GM18870 (cell line): ENCODE results near the gene HOXA6.

ENCODE experiments used
- ATAC-seq: cut with Tn5 transposase; IDR thresholded peaks from one replicate; pipeline ENCODE4 v1.9.1; 2021; ENCODE audit warnings: moderate library complexity; ENCODE audit not compliant: unreplicated experiment

Gene HOXA6

DNA sequence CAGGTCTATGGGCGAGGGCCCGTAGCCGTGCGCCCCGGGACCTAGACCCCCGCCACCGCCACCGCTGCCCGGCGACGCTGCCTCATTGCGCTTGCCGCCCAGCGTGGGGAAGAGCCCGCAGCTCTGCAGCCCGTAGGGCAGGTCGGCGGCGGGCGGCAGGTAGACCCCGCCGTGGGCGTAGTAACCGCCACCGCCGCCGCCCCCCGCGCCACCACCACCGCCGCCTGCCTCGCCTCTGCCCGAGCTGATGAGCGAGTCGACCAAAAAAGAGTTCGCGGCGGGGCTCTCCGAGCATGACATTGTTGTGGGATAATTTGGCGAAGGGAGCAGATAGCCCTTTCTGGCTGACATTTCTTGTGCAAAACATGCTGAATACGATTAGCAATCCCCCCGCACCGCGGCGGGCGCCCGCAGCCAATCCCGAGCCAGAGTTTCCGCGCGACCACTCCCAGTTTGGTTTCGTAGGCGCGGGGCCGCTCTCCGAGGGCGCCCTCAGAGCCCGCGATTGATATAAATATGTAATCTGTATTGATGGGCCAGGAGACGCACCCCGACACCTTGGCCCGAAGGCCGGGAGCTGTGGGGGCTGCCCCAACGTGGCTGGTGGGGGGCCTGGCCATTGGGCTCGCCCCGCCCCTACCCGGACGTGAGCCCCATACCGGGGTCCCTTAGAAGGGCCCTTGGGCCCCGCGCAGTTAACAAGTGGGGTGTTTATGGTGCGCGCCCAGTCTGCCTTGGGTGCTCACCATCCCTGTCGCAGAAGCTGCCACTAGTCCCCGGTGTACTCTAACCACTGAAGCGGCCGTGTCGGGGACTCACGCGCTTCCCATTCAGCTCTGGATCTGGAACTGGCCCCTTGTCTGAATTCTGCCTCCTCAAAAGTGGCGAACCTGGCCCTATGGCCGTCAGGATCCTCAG lies 26.6 kb upstream of the HOXA6 start, which contains the start of gene HOXA10:
Gene HOXA10, minus strand, starts transcription at position 365 of the 918 bp plus-strand sequence. Its CDS starts 14 bp downstream, at position 351.
- no peak for ATAC-seq

- no peak for ATAC-seq
These were observed 26.0 kb upstream of the HOXA6 start for GRCh38 chr7:27173511-27173955.

GRCh38 chr7:27172823-27173510 lies 25.4 kb upstream of the HOXA6 start:
- ATAC-seq = no peak

GRCh38 chr7:27172315-27172774 lies 24.8 kb upstream of the HOXA6 start:
- no peak for ATAC-seq

DNA sequence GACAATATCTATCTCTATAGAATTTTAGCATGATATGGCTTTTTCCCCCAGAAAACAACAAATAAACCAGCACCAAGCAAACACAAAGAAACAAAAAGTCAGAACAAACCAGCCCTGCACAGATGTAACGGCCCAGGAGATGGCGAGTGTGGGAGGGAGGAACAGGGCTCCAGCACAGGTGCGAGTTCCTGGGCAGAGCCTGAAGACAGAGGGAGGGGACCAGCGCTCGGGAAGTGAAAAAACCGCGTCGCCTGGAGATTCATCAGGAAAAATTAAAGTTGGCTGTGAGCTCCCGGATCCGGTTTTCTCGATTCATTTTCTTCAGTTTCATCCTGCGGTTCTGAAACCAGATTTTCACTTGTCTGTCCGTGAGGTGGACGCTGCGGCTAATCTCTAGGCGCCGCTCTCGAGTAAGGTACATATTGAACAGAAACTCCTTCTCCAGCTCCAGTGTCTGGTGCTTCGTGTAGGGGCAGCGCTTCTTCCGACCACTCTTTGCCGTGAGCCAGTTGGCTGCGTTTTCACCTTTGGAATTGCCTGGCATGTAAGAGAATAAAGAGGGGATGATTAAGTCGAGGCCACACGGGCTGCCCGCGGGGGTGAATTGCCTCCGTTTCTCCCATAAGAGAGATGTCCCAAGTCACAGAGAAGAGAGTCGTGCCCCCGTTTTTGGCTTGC lies 24.2 kb upstream of the HOXA6 start:
- no peak for ATAC-seq

DNA sequence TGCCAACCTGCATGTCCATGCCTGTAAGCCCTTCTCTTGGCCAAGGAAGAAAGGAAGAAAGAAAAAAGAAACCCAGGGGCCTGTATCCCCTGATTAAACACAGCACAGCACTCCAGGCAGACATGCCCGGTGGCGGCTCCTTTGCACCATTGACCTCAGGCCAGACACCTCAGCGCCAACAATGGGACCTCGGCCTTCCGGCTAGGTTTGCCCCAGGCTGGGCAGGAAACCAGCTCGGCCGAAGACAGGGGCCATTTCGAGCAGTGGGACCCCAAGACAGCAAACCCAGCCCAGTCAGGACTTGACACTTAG lies 23.7 kb upstream of the HOXA6 start:
- ATAC-seq = no peak

- no peak for ATAC-seq
These were observed 23.1 kb upstream of the HOXA6 start for GRCh38 chr7:27170426-27171324.

DNA sequence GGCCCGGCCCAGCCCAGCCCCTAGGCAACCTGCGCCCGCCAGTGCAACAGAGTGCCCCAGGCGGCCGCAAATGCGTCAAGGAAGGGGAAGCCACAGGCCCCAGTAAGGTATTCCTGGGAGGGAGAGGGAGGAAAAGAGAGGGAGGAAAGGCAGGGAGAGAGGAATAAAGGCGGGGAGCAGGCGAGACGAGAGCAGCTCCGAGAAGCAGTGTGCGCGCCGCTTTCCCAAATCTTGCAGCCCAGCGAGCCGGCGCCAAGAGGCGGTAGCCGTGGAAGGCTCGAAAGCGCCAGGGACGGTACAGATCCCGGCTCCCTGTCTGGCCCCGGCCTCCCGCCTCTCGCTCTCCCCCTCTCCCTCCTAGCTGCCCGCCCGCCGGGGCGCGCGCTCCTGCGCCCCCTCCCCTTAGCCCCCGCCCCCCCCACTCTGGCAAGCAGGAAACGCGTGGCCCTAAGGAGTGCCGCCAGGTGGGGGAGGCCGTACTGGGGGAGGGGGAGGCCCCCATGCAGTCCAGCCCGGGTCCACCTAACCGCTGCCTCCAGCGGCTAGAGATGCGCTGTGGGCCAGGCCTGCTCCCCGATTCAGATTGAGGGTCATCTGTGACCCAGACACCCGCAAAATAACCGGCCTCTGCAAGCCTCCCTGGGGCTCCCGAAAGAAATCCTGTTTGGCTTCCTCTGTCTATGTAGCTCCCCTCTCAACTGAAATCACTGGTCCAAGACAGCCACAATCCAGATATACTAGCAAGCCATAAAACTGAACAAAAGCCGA lies 22.3 kb upstream of the HOXA6 start:
- ATAC-seq = no peak

DNA sequence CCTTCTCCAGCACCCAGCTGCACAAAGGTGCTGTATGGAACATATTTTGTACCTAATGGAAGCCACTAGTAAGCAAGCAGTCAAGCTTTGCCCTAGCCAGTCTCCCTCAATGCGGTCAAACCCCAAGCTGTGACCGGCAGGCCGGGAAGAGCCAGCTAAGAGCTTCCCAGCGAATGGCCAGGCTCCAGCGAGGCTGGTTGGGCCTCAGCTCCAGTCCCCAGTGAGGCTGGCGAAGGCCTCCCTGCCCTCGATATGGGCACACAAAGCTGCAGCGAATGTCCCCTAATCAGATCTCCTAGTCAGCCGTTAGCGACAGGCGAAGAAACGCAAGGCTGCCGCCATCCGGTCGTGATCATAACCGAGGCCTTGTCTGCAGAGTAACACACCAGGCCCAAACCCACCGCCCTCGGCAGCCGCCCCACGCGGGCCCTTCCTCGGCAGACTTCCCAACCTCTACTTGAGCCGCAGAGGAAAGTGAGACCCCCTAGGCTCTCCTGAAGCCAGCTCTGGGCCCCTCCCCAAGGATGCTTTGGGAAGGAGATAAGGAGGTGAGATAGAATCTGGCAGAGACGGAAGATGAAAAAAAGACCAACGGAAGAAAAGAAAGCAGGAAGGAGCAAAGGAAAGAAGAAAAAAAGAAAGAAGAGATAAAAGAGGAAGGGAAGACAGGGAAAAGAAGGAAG lies 20.8 kb upstream of the HOXA6 start:
- no peak for ATAC-seq

DNA sequence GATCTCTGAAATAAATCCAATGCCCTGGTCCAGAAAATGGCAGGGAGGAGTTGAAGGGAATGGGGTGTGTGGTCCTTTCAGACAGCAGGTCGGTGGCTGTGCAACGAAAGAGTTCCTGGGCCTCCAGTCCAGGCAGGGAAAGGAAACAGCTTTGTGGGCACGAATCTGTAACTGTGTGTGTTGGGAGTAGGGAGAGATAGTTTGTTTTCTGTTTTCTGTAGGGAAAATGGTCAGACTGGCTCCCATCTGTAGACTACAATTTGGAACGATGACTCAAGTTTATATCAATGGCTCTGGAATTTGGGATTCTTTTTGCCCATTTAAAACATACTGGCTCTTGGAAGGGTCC lies 20.3 kb upstream of the HOXA6 start:
- ATAC-seq = no peak

DNA sequence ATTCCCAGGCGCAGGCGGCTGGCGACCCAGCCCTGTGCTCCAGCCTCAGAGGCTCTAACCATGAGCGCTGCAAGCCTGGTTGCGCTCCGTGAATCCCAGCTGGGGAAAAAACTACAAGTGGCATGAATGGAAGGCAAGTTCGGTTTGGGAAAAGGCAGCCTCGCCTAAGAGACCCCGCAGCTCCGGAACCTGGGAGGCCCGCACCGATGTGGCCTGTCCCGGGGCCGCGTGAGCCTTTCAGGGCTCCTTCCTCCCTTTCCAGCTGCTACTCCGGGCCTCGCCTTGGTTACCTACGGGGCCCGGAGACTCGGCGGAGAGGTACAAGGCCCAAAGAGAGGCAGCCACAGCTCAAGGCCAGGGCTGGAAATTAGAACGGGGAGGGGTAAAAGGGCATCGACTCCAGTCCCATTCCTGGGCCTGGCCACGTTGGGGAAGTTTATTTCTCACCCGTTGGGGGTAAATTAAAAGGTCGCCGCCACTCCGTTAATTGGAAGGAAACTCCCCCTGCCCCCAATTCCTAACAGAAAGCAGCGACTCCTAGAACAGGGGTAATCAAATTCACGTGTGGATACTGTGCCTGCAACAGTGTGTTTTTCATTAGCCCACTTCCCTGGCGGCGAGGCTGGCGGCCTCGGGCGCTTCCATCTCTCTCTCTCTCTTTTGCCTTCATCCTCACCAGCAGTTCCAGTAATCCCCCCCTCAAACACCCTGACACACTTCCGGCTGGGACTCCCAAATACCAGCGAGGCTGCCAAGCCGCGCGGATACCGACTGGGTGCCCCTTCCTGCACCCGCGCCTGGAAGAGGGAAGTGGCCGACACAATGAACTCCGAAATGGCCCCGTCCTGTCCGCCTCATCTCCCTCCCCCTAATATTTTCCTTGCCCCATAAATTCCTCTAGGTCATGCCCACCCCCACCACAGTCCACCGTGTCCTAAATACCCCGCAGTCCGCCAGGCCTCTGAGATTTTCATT lies 19.2 kb upstream of the HOXA6 start:
- no peak for ATAC-seq

DNA sequence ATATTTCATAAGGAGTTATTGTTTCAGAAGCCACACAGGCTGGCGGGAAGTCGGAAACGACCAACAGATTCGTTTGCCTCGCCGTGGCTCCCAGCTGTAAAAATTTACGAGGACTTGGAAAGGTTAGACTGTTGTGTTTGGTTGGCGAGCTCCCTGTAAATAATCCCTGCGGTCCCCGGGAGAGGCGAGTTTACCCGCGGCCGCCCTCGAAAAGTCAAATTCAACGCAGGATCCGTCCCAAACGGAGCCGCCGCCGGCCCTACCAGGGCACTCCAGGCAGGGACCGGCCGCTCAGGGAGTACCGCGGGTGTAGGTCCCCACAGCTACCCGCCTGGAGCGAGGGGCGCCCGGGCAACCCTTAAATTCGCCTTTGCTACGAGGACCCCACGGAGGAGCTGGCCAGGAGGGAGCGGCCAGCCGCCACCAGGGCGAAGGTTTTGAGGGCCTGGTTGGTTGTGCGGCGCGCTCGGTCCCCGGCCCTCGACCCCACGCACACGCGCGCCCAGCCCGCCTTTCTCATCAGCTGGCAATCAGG lies 18.5 kb upstream of the HOXA6 start:
- no peak for ATAC-seq

DNA sequence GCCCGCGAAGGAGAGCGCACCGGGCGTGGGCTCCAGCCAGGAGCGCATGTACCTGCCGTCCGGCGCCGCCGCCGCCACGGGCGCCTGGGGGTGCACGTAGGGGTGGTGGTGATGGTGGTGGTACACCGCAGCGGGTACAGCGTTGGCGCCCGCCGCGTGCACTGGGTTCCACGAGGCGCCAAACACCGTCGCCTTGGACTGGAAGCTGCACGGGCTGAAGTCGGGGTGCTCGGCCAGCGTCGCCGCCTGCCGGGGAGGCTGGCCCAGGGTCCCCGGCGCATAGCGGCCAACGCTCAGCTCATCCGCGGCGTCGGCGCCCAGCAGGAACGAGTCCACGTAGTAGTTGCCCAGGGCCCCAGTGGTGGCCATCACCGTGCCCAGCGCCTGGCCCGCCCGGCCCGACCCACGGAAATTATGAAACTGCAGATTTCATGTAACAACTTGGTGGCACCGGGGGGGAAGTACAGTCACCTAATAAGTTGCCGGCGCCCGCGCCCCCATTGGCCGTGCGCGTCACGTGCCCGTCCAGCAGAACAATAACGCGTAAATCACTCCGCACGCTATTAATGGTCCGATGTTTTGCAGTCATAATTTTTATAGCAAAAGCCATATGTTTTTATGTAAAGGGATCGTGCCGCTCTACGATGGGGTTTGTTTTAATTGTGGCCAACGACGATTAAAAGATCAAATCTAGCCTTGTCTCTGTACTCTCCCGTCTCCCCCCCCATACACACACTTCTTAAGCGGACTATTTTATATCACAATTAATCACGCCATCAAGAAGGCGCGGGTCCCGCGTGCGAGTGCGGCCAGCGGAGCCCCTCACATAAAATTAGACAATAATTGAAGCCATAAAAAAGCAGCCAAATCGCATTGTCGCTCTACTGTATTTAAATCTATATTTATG lies 17.8 kb upstream of the HOXA6 start, which contains the start of gene HOXA9:
Gene HOXA9, minus strand, starts transcription at position 449 of the 907 bp plus-strand sequence. Its CDS starts 80 bp downstream, at position 369.
- ATAC-seq = no peak

DNA sequence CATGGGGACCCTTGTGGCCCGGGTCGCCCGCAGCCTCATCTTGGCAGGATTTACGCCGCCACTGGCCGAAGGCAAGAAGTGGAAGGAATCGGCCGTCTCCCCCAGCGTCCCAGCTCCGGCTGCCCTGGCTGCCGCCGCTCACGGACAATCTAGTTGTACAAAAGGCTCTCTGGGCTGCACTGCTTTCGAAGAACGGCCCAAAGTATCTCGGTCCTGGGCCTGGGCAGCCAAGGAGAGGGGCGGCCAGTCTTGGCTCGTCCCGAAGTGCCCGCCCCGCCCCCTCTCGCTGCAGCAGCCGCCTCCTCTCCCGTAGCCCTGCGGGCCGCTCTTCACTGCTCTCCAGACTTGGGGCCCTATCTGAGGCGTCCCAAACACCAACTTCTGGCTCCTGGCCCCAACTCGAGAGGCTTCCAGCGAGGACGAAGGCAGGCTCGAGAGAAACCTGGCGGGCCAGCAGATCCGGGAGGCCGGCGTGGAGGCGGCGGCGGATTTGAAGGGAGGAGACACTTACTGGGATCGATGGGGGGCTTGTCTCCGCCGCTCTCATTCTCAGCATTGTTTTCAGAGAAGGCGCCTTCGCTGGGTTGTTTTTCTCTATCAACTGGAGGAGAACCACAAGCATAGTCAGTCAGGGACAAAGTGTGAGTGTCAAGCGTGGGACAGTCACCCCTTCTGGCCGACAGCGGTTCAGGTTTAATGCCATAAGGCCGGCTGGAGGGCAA lies 17.0 kb upstream of the HOXA6 start:
- ATAC-seq = no peak

- no peak for ATAC-seq
These were observed 16.4 kb upstream of the HOXA6 start for GRCh38 chr7:27164045-27164366.
